Neural crest cell (in vitro differentiated cells): Measurements from ENCODE around the gene LTBP4. TPM values are rescaled to one million over a fixed set of nuclear protein-coding genes. Genes with fewer than 3 reads are reported as not detected.

Experiments
- DNase-seq: peaks from one replicate; pipeline ENCODE4 v3.0.0; 2021; ENCODE audit warnings: low read depth, mixed read lengths, low spot score
- H3K27ac Mint-ChIP-seq: one replicate; pipeline ENCODE4 v1.8.0; 2021; ENCODE audit warnings: mild to moderate bottlenecking, mixed read lengths; ENCODE audit not compliant: unreplicated experiment
- H3K27me3 Mint-ChIP-seq: 2 replicates; pipeline ENCODE4 v1.8.0; 2021; ENCODE audit warnings: low read depth, mild to moderate bottlenecking, mixed read lengths
- H3K36me3 Mint-ChIP-seq: 2 replicates; pipeline ENCODE4 v1.8.0; 2021; ENCODE audit warnings: low read depth, mild to moderate bottlenecking, mixed read lengths
- H3K4me1 Mint-ChIP-seq: 2 replicates; pipeline ENCODE4 v1.8.0; 2021; ENCODE audit warnings: mixed read lengths
- H3K4me3 Mint-ChIP-seq: one replicate; pipeline ENCODE4 v1.8.0; 2021; ENCODE audit warnings: mild to moderate bottlenecking, mixed read lengths
- H3K9me3 Mint-ChIP-seq: 2 replicates; pipeline ENCODE4 v1.8.0; 2021; ENCODE audit warnings: mixed read lengths
- CTCF ChIP-seq: fragments of 200-600 bp; sonication (generic); conservative IDR thresholded peaks from 2 replicates; pipeline ENCODE4 v1.5.0; 2021; ENCODE audit warnings: antibody characterized with exemption, mild to moderate bottlenecking
- total RNA-seq: library from RNA; stranded (reverse); gene quantifications from 2 replicates; pipeline ENCODE4 v1.2.1, GENCODE V29; 2021

The LTBP4 gene
- total RNA-seq, 1 donor from 2014 or later: 125 TPM

- Mint-ChIP-seq H3K4me3 (no peak overlapping the region), H3K27me3 (peaks cover 9% of the 10 kb centered on the region), H3K4me1 (peaks cover 25% of the 10 kb centered on the region), H3K9me3 (no peaks in the 10 kb centered on the region), H3K36me3 (peaks cover 12% of the 10 kb centered on the region), H3K27ac (no peak overlapping the region)
- no peak for DNase-seq
- TF ChIP-seq CTCF: no peak
Measured at GRCh38 chr19:40629346-40629745, 28.2 kb downstream of the LTBP4 start.

- peaks cover 7% of the 10 kb centered on the region for H3K36me3 Mint-ChIP-seq
- no peak overlapping the region for H3K27ac Mint-ChIP-seq
- peaks cover 20% of the 10 kb centered on the region for H3K27me3 Mint-ChIP-seq
- no peak overlapping the region for H3K4me3 Mint-ChIP-seq
- H3K9me3 Mint-ChIP-seq: no peaks in the 10 kb centered on the region
- no peak for DNase-seq
- TF ChIP-seq CTCF: no peak
- peaks cover 27% of the 10 kb centered on the region for H3K4me1 Mint-ChIP-seq
Measured at GRCh38 chr19:40630571-40631160, 29.5 kb downstream of the LTBP4 start.

GRCh38 chr19:40632311-40633036 lies 31.3 kb downstream of the LTBP4 start:
- peaks cover 25% of the 10 kb centered on the region for H3K27me3 Mint-ChIP-seq
- H3K27ac Mint-ChIP-seq: no peak overlapping the region
- H3K9me3 Mint-ChIP-seq: no peaks in the 10 kb centered on the region
- no peak for DNase-seq
- H3K36me3 Mint-ChIP-seq: peaks cover 3% of the 10 kb centered on the region
- TF ChIP-seq CTCF: no peak
- peaks cover 22% of the 10 kb centered on the region for H3K4me1 Mint-ChIP-seq
- no peak overlapping the region for H3K4me3 Mint-ChIP-seq

GRCh38 chr19:40633207-40633606 lies 32.0 kb downstream of the LTBP4 start:
- peaks cover 3% of the 10 kb centered on the region for H3K36me3 Mint-ChIP-seq
- no peak for DNase-seq
- H3K4me3 Mint-ChIP-seq: no peak overlapping the region
- H3K9me3 Mint-ChIP-seq: no peaks in the 10 kb centered on the region
- no peak for TF ChIP-seq CTCF
- peaks cover 25% of the 10 kb centered on the region for H3K27me3 Mint-ChIP-seq
- no peak overlapping the region for H3K27ac Mint-ChIP-seq
- peaks cover 22% of the 10 kb centered on the region for H3K4me1 Mint-ChIP-seq

GRCh38 chr19:40638327-40638726 lies 37.2 kb downstream of the LTBP4 start:
- TF ChIP-seq CTCF: no peak
- no peaks in the 10 kb centered on the region for H3K9me3 Mint-ChIP-seq
- H3K4me1 Mint-ChIP-seq: peaks cover 23% of the 10 kb centered on the region
- no peak overlapping the region for H3K27ac Mint-ChIP-seq
- H3K4me3 Mint-ChIP-seq: no peak overlapping the region
- DNase-seq: no peak
- H3K27me3 Mint-ChIP-seq: peaks cover 24% of the 10 kb centered on the region
- H3K36me3 Mint-ChIP-seq: no peaks in the 10 kb centered on the region
